K562 (cell line): ENCODE measurements around the gene KCNQ4. TPM values are rescaled to one million over a fixed set of nuclear protein-coding genes. Genes with fewer than 3 reads are reported as not detected.

Experiments used
- ATAC-seq: fragments of 200-7000 bp; cut with Tn5 transposase; 3 replicates; pipeline ENCODE4 v1.9.1; 2020; ENCODE audit warnings: moderate library complexity
- BruUV-seq: library from RNA; stranded (reverse); fragments of 400-500 nt; replicated peaks from 2 replicates; lab custom pipeline; 2021; lab: Mats Ljungman, UMichigan
- CTCF ChIA-PET: fragments of 300-600 bp; formaldehyde crosslinking; extraction: SDS; loops from one replicate; lab custom pipeline; 2021; ENCODE audit warnings: low intra/inter-chr PET ratio; lab: Yijun Ruan, JAX
- POLR2A ChIA-PET: fragments of 300-600, 350-650 bp; sonication (Branson Sonifier 250); formaldehyde crosslinking; extraction: SDS; loops from one replicate; lab custom pipeline; 2021; ENCODE audit warnings: antibody characterized with exemption, inconsistent platforms; lab: Yijun Ruan, JAX
- DNase-seq, 4 experiments: peaks; one replicate each; pipeline versions ENCODE4 v3.0.0 to v3.0.0-alpha.2; 2011 to 2018; ENCODE audit warnings: low spot score in 3 of 4, mixed read lengths in 3 of 4; ENCODE audit errors: extremely low read depth in 1 of 4
- FAIRE-seq: peaks from 2 replicates; lab custom pipeline; 2011; peaks lifted over from hg19 to GRCh38; lab: Jason Lieb, UNC
- H2AFZ ChIP-seq: 2 replicates; pipeline ENCODE4 v1.6.0; 2011; ENCODE audit warnings: low read depth, low read length, control low read depth, inconsistent platforms
- H3K27ac ChIP-seq: fragments of 200-600 bp; 3 replicates; pipeline ENCODE4 v1.8.0; 2011; ENCODE audit warnings: low read depth, mild to moderate bottlenecking, control low read depth, inconsistent platforms, low read length, moderate library complexity, mixed read lengths; ENCODE audit errors: extremely low read depth
- H3K27me3 ChIP-seq, 2 experiments: fragments of 300-600 bp in 1 of 2; 2 replicates in 1 of 2; 3 replicates in 1 of 2; pipeline versions ENCODE4 v1.6.0 to v1.8.0; 2011; ENCODE audit warnings: inconsistent platforms in 2 of 2, low read length in 2 of 2, mild to moderate bottlenecking in 1 of 2, mixed read lengths in 1 of 2, moderate library complexity in 1 of 2; ENCODE audit not compliant: control insufficient read depth in 2 of 2, insufficient read depth in 2 of 2
- H3K36me3 ChIP-seq: fragments of 300-600 bp; 3 replicates; pipeline ENCODE4 v1.8.0; 2011; ENCODE audit warnings: mild to moderate bottlenecking, low read length, inconsistent platforms; ENCODE audit not compliant: control insufficient read depth, insufficient read depth
- H3K4me1 ChIP-seq, 2 experiments: fragments of 200-600 bp in 1 of 2; replicated peaks in 1 of 2; 2 replicates in 1 of 2; 3 replicates in 1 of 2; pipeline versions ENCODE4 v1.5.1 to v1.8.0; 2011; ENCODE audit warnings: inconsistent platforms in 2 of 2, low read length in 2 of 2, mild to moderate bottlenecking in 1 of 2, mixed read lengths in 1 of 2, moderate library complexity in 1 of 2; ENCODE audit not compliant: control insufficient read depth in 2 of 2, insufficient read depth in 2 of 2
- H3K4me2 ChIP-seq: 2 replicates; pipeline ENCODE4 v1.6.1; 2011; ENCODE audit warnings: low read length, control low read depth, inconsistent platforms, mixed read lengths; ENCODE audit not compliant: insufficient read depth
- H3K4me3 ChIP-seq: fragments of 200-600 bp; sonication (generic), shearing (Covaris generic); 2 replicates; pipeline ENCODE4 v1.5.1; 2016; ENCODE audit warnings: control low read depth, inconsistent platforms
- H3K79me2 ChIP-seq: fragments of 200-600 bp; 3 replicates; pipeline ENCODE4 v1.8.0; 2011; ENCODE audit warnings: low read length, inconsistent platforms; ENCODE audit not compliant: control insufficient read depth, insufficient read depth
- H3K9ac ChIP-seq, 2 experiments: 2 replicates each; pipeline versions ENCODE4 v1.6.0 to v1.6.1; 2011; ENCODE audit warnings: low read depth in 2 of 2, low read length in 2 of 2, control low read depth in 1 of 2, inconsistent platforms in 1 of 2, mild to moderate bottlenecking in 1 of 2, mixed read lengths in 1 of 2; ENCODE audit not compliant: insufficient read depth in 1 of 2
- H3K9me1 ChIP-seq: one replicate; pipeline ENCODE4 v1.6.0; 2011; ENCODE audit warnings: inconsistent platforms, mild to moderate bottlenecking, low read length, moderate library complexity; ENCODE audit not compliant: control insufficient read depth, insufficient read depth
- H3K9me3 ChIP-seq: replicated peaks from 2 replicates; pipeline ENCODE4 v1.5.1; 2011; ENCODE audit warnings: low read depth, low read length, inconsistent platforms; ENCODE audit not compliant: control insufficient read depth, insufficient read depth
- H4K20me1 ChIP-seq: replicated peaks from 2 replicates; pipeline ENCODE4 v1.6.1; 2011; ENCODE audit warnings: low read length, inconsistent platforms, mixed read lengths; ENCODE audit not compliant: control insufficient read depth, insufficient read depth
- ARHGAP35 ChIP-seq: fragments of 450-650 bp; IDR thresholded peaks from 2 replicates; pipeline ENCODE4 v1.6.1; 2018; ENCODE audit not compliant: partially characterized antibody
- C11orf30 ChIP-seq: fragments of 450-650 bp; IDR thresholded peaks from 2 replicates; pipeline ENCODE4 v1.6.1; 2016; ENCODE audit warnings: low read depth, mild to moderate bottlenecking
- CEBPB ChIP-seq: fragments of 450-650 bp; IDR thresholded peaks from 2 replicates; pipeline ENCODE4 v1.6.1; 2016; ENCODE audit warnings: missing genetic modification characterization, missing compliant biosample characterization
- ERF ChIP-seq: fragments of 450-650 bp; formaldehyde crosslinking; IDR thresholded peaks from 2 replicates; pipeline ENCODE4 v1.4.0; 2020; ENCODE audit warnings: mild to moderate bottlenecking, mixed read lengths
- HMG20A ChIP-seq: fragments of 450-650 bp; formaldehyde crosslinking; conservative IDR thresholded peaks from 2 replicates; pipeline ENCODE4 v1.4.0; 2020; ENCODE audit warnings: mild to moderate bottlenecking, mixed read lengths
- JUN ChIP-seq, 2 experiments: sonication (generic) in 1 of 2; formaldehyde crosslinking in 1 of 2; IDR thresholded peaks; 2 replicates each; pipeline versions ENCODE4 v1.6.1 to v1.8.0; 2012 to 2022; ENCODE audit warnings: borderline replicate concordance in 2 of 2, mild to moderate bottlenecking in 2 of 2, improper control_type of control experiment in 1 of 2, low read depth in 1 of 2, low read length in 1 of 2, missing genetic modification reagents in 1 of 2
- MAFF ChIP-seq: IDR thresholded peaks from 2 replicates; pipeline ENCODE4 v1.6.1; 2012; ENCODE audit warnings: low read length, improper control_type of control experiment
- NONO ChIP-seq, 2 experiments: fragments of 200-400 bp in 1 of 2; fragments of 450-650 bp in 1 of 2; formaldehyde crosslinking in 1 of 2; IDR thresholded peaks; 2 replicates each; pipeline ENCODE4 v1.6.1; 2017; ENCODE audit warnings: low read depth in 2 of 2, mild to moderate bottlenecking in 2 of 2, moderate library complexity in 2 of 2, low read length in 1 of 2
- TBL1XR1 ChIP-seq, 2 experiments: IDR thresholded peaks; 2 replicates each; pipeline ENCODE4 v1.6.1; 2012; ENCODE audit warnings: improper control_type of control experiment in 2 of 2, low read length in 2 of 2, mild to moderate bottlenecking in 1 of 2
- ZNF316 ChIP-seq: fragments of 450-650 bp; IDR thresholded peaks from 2 replicates; pipeline ENCODE4 v1.6.1; 2016
- ZNF408 ChIP-seq: fragments of 250-450 bp; sonication (Bioruptor Pico); IDR thresholded peaks from 2 replicates; pipeline ENCODE4 v1.4.0; 2020; ENCODE audit warnings: low read depth, mild to moderate bottlenecking, moderate library complexity
- ZNF444 ChIP-seq: fragments of 250-450 bp; sonication (Bioruptor Pico); IDR thresholded peaks from 2 replicates; pipeline ENCODE4 v1.4.0; 2020; ENCODE audit warnings: mild to moderate bottlenecking, moderate library complexity
- WGBS: fragments of 100-300 bp; shearing (Covaris generic); methylation state at CpG from one replicate; pipeline ENCODE4 v1.1.6; 2016; ENCODE audit warnings: low coverage, mixed read lengths; ENCODE audit not compliant: insufficient coverage; ENCODE audit errors: missing lambda C conversion rate; 5-methylcytosine and 5-hydroxymethylcytosine counted together
- in situ Hi-C: fragments of 300-500 bp; cut with MboI; formaldehyde crosslinking; loops from 4 replicates; pipeline ENCODE4 v1.15.0; 2018; ENCODE audit warnings: inconsistent platforms, mixed read lengths
- intact Hi-C: fragments of 100-400 bp; cut with micrococcal nuclease; formaldehyde crosslinking; loops from 2 replicates; pipeline ENCODE4 v1.14.2; 2022
- polyA plus RNA-seq, 8 experiments: library from polyadenylated mRNA; depleted of rRNA in 4 of 8; stranded (reverse) in 5 of 8; unstranded in 3 of 8; fragments of >200 nt; fragmentation: Nextera tagmentation in 2 of 8; fragmentation: Illumina TruSeq in 1 of 8; extraction: Ambion mirVana in 2 of 8; extraction: Trizol in 1 of 8; gene quantifications; 2 replicates each; pipeline versions ENCODE4 v1.2.1 to v1.2.3, GENCODE V29; 2011 to 2014; ENCODE audit warnings: inconsistent platforms in 1 of 8, missing spikeins in 1 of 8
- total RNA-seq, 7 experiments: library from RNA; depleted of rRNA in 6 of 7; stranded (reverse); fragments of >200 nt in 6 of 7; fragmentation: Illumina TruSeq in 2 of 7; extraction: Trizol in 2 of 7; gene quantifications; 2 replicates each; pipeline versions ENCODE4 v1.2.1 to v1.2.3, GENCODE V29; 2011 to 2021; ENCODE audit warnings: low replicate concordance in 1 of 7
- TF ChIP-seq, protein P1 (sequence below): fragments of 250-450 bp; sonication (Bioruptor Pico); IDR thresholded peaks from 2 replicates; pipeline ENCODE4 v1.5.0; 2020; ENCODE audit warnings: mild to moderate bottlenecking, borderline replicate concordance
- TF ChIP-seq, protein P2 (sequence below), 2 experiments: fragments of 450-650 bp in 1 of 2; sonication (generic) in 1 of 2; formaldehyde crosslinking in 1 of 2; IDR thresholded peaks in 1 of 2; conservative IDR thresholded peaks in 1 of 2; 2 replicates each; pipeline versions ENCODE4 v1.6.1 to v1.8.1; 2016 to 2023; ENCODE audit warnings: mild to moderate bottlenecking in 2 of 2, moderate library complexity in 2 of 2, inconsistent platforms in 1 of 2, missing genetic modification reagents in 1 of 2
- TF ChIP-seq, protein P3 (sequence below): fragments of 250-450 bp; sonication (Bioruptor Pico); IDR thresholded peaks from 2 replicates; pipeline ENCODE4 v1.8.0; 2021; ENCODE audit warnings: borderline replicate concordance, mild to moderate bottlenecking, moderate library complexity; ENCODE audit not compliant: poor library complexity, severe bottlenecking

KCNQ4 gene
- total and polyA plus RNA-seq, 9 of the 15 experiments (the other 6 are each of a cell fraction or from before 2014, with no cell fraction given) = 0.07 to 4.1 (median 0.79) TPM

DNA sequence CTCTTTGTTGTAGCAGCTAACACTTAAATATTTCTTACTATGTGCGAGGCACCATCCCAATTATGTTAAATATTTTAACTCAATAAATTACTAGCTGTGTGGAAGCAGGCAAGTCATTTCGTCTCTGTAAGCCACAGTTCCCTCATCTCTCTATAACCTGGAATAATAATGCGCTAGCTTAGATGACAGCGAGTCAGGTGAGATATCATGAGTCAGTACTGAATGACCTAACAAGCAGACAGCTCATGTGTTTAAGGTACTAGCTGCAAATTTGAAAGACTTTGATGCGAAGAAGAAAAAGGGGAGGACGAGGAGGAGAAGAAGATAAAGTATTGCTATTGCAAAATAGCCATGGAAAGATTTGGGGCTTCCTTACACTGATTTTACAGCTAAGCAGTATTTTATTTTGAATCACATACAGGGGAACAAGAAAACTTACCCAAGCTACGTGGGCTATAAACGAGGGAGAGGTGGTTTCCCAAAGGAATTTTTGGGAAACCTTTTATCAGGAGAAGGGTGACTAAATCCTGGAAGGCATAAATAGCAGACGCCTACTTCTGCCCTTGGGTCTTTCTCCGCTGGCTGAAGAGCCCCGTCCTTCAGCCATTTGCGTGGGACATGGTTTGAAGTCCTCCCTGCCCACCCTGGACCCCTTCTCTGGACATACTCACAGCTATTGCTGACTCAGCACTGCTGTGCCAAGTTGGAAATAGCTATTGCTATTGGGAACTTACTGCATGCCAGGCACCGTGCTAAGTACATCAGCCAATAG, 69.7 kb downstream of the KCNQ4 start:
- Histone ChIP-seq H2AFZ (no peak overlapping the region), H3K4me3 (no peak overlapping the region), H4K20me1 (no peaks in the 10 kb centered on the region), H3K79me2 (no peaks in the 10 kb centered on the region), H3K9ac (no peak overlapping the region), H3K27me3 (no peaks in the 10 kb centered on the region), H3K9me3 (no peaks in the 10 kb centered on the region), H3K36me3 (no peaks in the 10 kb centered on the region), H3K4me1 (peaks cover 2 to 4% of the 10 kb centered on the region in 2 experiments; a peak in 3 of 5 replicates), H3K9me1 (no peaks in the 10 kb centered on the region), H3K27ac (no peak overlapping the region), H3K4me2 (no peak overlapping the region)
- CTCF ChIA-PET = interaction anchor here (0.6 to 0.7 kb wide), 2 partner anchors 98 to 123 kb away, joined by 3 read pairs; no protein-coding TSS in a partner anchor
- DNase-seq = no peak
- no peak for ATAC-seq
- in situ Hi-C loops = no loop called here
- POLR2A ChIA-PET = interaction anchor here (0.5 to 2.1 kb wide), 4 partner anchors 9 to 95 kb away, joined by 3 to 9 read pairs (median 4); partner anchors contain the start of gene CITED4
- intact Hi-C loops = loop anchor here (5.0 kb wide), 1 partner anchor 221 kb away; no protein-coding TSS in a partner anchor
- no peak for FAIRE-seq
- WGBS = 23% methylated on average over 12 of the region's 13 CpGs
- BruUV-seq = no TSS peak
- TF ChIP-seq, protein P1, sequence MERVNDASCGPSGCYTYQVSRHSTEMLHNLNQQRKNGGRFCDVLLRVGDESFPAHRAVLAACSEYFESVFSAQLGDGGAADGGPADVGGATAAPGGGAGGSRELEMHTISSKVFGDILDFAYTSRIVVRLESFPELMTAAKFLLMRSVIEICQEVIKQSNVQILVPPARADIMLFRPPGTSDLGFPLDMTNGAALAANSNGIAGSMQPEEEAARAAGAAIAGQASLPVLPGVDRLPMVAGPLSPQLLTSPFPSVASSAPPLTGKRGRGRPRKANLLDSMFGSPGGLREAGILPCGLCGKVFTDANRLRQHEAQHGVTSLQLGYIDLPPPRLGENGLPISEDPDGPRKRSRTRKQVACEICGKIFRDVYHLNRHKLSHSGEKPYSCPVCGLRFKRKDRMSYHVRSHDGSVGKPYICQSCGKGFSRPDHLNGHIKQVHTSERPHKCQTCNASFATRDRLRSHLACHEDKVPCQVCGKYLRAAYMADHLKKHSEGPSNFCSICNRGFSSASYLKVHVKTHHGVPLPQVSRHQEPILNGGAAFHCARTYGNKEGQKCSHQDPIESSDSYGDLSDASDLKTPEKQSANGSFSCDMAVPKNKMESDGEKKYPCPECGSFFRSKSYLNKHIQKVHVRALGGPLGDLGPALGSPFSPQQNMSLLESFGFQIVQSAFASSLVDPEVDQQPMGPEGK (CRISPR knock-in tag) = no peak
- TF ChIP-seq TBL1XR1 (IDR thresholded peaks at IDR 0.05; ENCODE audit: low read length in 2 of 2) = no peak
- TF ChIP-seq NONO (IDR thresholded peaks at IDR 0.05; ENCODE audit: low read depth in 2 of 2, low read length in 1 of 2) = no peak
- peak; percentile 95 for TF ChIP-seq ZNF316
- TF ChIP-seq HMG20A (CRISPR knock-in tag) = no peak
- TF ChIP-seq ZNF444 = no peak
- peak; percentile 39; the same call in 1 of the 2 replicates for TF ChIP-seq JUN (IDR thresholded peaks at IDR 0.05; ENCODE audit: borderline replicate concordance, low read depth, low read length)
- no peak for TF ChIP-seq JUN (CRISPR knock-in tag; IDR thresholded peaks at IDR 0.05; ENCODE audit: borderline replicate concordance)
- TF ChIP-seq ARHGAP35 = no peak
- no peak for TF ChIP-seq ZNF408 (CRISPR knock-in tag)
- peak; percentile 48 for TF ChIP-seq CEBPB
- TF ChIP-seq, protein P2, sequence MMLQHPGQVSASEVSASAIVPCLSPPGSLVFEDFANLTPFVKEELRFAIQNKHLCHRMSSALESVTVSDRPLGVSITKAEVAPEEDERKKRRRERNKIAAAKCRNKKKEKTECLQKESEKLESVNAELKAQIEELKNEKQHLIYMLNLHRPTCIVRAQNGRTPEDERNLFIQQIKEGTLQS (IDR thresholded peaks at IDR 0.05) = 0 out of 2 replicates have a peak, but pooled peaks have one; percentile 25
- TF ChIP-seq, protein P2 (CRISPR knock-in tag; conservative IDR thresholded peaks at IDR 0.05) = no peak
- TF ChIP-seq, protein P3, sequence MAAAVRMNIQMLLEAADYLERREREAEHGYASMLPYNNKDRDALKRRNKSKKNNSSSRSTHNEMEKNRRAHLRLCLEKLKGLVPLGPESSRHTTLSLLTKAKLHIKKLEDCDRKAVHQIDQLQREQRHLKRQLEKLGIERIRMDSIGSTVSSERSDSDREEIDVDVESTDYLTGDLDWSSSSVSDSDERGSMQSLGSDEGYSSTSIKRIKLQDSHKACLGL (CRISPR knock-in tag) = no peak
- peak; percentile 91 for TF ChIP-seq C11orf30
- peak; percentile 95 for TF ChIP-seq MAFF
- TF ChIP-seq ERF (CRISPR knock-in tag) = no peak
